Left lung (tissue), 10 donors: Measurements from ENCODE around the gene FAM32A. TPM values are rescaled to one million over a fixed set of nuclear protein-coding genes. Genes with fewer than 3 reads are reported as not detected.
"Not testable (repeated sequence)": the region's sequence is repeated elsewhere in the genome, so short reads cannot be mapped to it uniquely, and the experiment has no call there.

Experiments
- ATAC-seq: fragments of 200-7000 bp; cut with Tn5 transposase; one replicate; pipeline ENCODE4 v1.9.1; 2020; ENCODE audit warnings: moderate library complexity
- DNase-seq, 4 donors: peaks; one replicate each; pipeline ENCODE4 v3.0.0-alpha.2; 2013 to 2020
- H3K27ac ChIP-seq, 2 donors: fragments of 200-600 bp; sonication (generic) in 1 of 2; one replicate each; pipeline versions ENCODE4 v1.5.0 to v1.8.0; 2020 to 2021
- H3K27me3 ChIP-seq, 2 donors: fragments of 200-600 bp; sonication (generic) in 1 of 2; one replicate each; pipeline versions ENCODE4 v1.5.0 to v1.8.0; 2020 to 2021
- H3K36me3 ChIP-seq, 2 donors: fragments of 200-600 bp; sonication (generic) in 1 of 2; one replicate each; pipeline versions ENCODE4 v1.5.0 to v1.8.0; 2020 to 2021
- H3K4me1 ChIP-seq, 2 donors: fragments of 200-600 bp; one replicate each; pipeline ENCODE4 v1.8.0; 2021
- H3K4me3 ChIP-seq, 2 donors: fragments of 200-600 bp; sonication (generic) in 1 of 2; one replicate each; pipeline versions ENCODE4 v1.5.0 to v1.8.0; 2020 to 2021; ENCODE audit warnings: mild to moderate bottlenecking in 1 of 2
- H3K9me3 ChIP-seq, 2 donors: fragments of 200-600 bp; sonication (generic) in 1 of 2; one replicate each; pipeline versions ENCODE4 v1.5.0 to v1.8.0; 2020 to 2021
- CTCF ChIP-seq, 2 donors: fragments of 200-600 bp; sonication (generic) in 1 of 2; IDR thresholded peaks; one replicate each; pipeline versions ENCODE4 v1.5.0 to v1.8.0; 2021; ENCODE audit warnings: antibody characterized with exemption in 2 of 2
- intact Hi-C, 2 donors: fragments of 100-400 bp; cut with DNase I; formaldehyde crosslinking; loops; one replicate each; pipeline versions ENCODE4 v1.11.2 to v1.14.2; 2022
- polyA plus RNA-seq, 6 donors: library from polyadenylated mRNA; unstranded; fragments of 120-200 nt; gene quantifications; one replicate each; pipeline ENCODE4 v1.2.1, GENCODE V29; 2013; ENCODE audit not compliant: insufficient read length in 6 of 6
- total RNA-seq, 2 donors: library from RNA; stranded (reverse); fragmentation: NEBNext Ultra II Directional; extraction: Animal tissue kit (Norgen Biotek cat#: 25700); gene quantifications; one replicate each; pipeline ENCODE4 v1.2.1, GENCODE V29; 2021
- donor health status: DM: no; HTN: yes; CAD: no.
- donor health status: DM: no; HTN: no; CAD: no.

Gene FAM32A
- total and polyA plus RNA-seq, 8 donors: 57.1 to 109 (median 101) TPM

GRCh38 chr19:16170134-16170533 lies 15.1 kb upstream of the FAM32A start:
- H3K36me3 ChIP-seq: no peaks in the 10 kb centered on the region
- no peak overlapping the region for H3K4me3 ChIP-seq
- H3K4me1 ChIP-seq: peaks cover 0 to 7% of the 10 kb centered on the region in 2 donors
- no peak for TF ChIP-seq CTCF (IDR thresholded peaks at IDR 0.05)
- no peak for DNase-seq
- no peaks in the 10 kb centered on the region for H3K27me3 ChIP-seq
- H3K27ac ChIP-seq: no peak overlapping the region
- no peaks in the 10 kb centered on the region for H3K9me3 ChIP-seq
- no peak for ATAC-seq
- intact Hi-C loops: no loop called here

GRCh38 chr19:16175954-16176353 lies 9.3 kb upstream of the FAM32A start:
- Histone ChIP-seq H3K27ac (no peak overlapping the region), H3K4me1 (no peaks in the 10 kb centered on the region), H3K36me3 (no peaks in the 10 kb centered on the region), H3K27me3 (peaks cover 0 to 3% of the 10 kb centered on the region in 2 donors), H3K9me3 (no peaks in the 10 kb centered on the region), H3K4me3 (no peak overlapping the region)
- intact Hi-C loops: no loop called here
- DNase-seq (no peak), ATAC-seq (no peak)
- TF ChIP-seq CTCF (IDR thresholded peaks at IDR 0.05): no peak

GRCh38 chr19:16178866-16179265 lies 6.3 kb upstream of the FAM32A start:
- H3K36me3 ChIP-seq, intact Hi-C loops, H3K27ac ChIP-seq, H3K4me1 ChIP-seq, H3K9me3 ChIP-seq, ATAC-seq, H3K4me3 ChIP-seq, DNase-seq: not testable (repeated sequence)
- peaks cover 0 to 16% of the 10 kb centered on the region in 2 donors for H3K27me3 ChIP-seq

GRCh38 chr19:16180611-16181010 lies 4.6 kb upstream of the FAM32A start:
- TF ChIP-seq CTCF (IDR thresholded peaks at IDR 0.05): no peak
- no peak overlapping the region for H3K4me3 ChIP-seq
- H3K4me1 ChIP-seq: peaks cover 0 to 10% of the 10 kb centered on the region in 2 donors
- ATAC-seq (no peak), DNase-seq (no peak)
- H3K27me3 ChIP-seq: peaks cover 0 to 16% of the 10 kb centered on the region in 2 donors
- H3K27ac ChIP-seq: no peak overlapping the region
- no peaks in the 10 kb centered on the region for H3K9me3 ChIP-seq
- no peaks in the 10 kb centered on the region for H3K36me3 ChIP-seq
- intact Hi-C loops: loop anchor here in 1 of 2 donors (5.0 kb wide), 1 partner anchor 138 kb away; no protein-coding TSS in a partner anchor

- Histone ChIP-seq H3K4me3 (peak overlapping the region; percentile 80 to 92), H3K9me3 (no peaks in the 10 kb centered on the region), H3K27me3 (peaks cover 0 to 13% of the 10 kb centered on the region in 2 donors), H3K36me3 (peaks cover 0 to 31% of the 10 kb centered on the region in 2 donors), H3K4me1 (peaks cover 5 to 38% of the 10 kb centered on the region in 2 donors), H3K27ac (peak overlapping the region; percentile 53 to 79)
- intact Hi-C loops: loop anchor here in 1 of 2 donors (5.0 kb wide), 1 partner anchor 142 kb away; no protein-coding TSS in a partner anchor
- no peak for TF ChIP-seq CTCF (IDR thresholded peaks at IDR 0.05)
- ATAC-seq (no peak), DNase-seq (no peak)
Measured at GRCh38 chr19:16184665-16185122, 516 bp upstream of the FAM32A start.

- peak in 2 of 4 donors; percentile 26 to 42 for DNase-seq
- peaks cover 0 to 42% of the 10 kb centered on the region in 2 donors for H3K36me3 ChIP-seq
- no peak for TF ChIP-seq CTCF (IDR thresholded peaks at IDR 0.05)
- H3K27me3 ChIP-seq: peaks cover 0 to 13% of the 10 kb centered on the region in 2 donors
- H3K27ac ChIP-seq: peak overlapping the region; percentile 66 to 79
- peak; percentile 45 for ATAC-seq
- intact Hi-C loops: no loop called here
- H3K4me1 ChIP-seq: peaks cover 5 to 38% of the 10 kb centered on the region in 2 donors
- peak overlapping the region; percentile 80 to 92 for H3K4me3 ChIP-seq
- no peaks in the 10 kb centered on the region for H3K9me3 ChIP-seq
Measured at GRCh38 chr19:16185768-16186123, 536 bp downstream of the FAM32A start.
